GM08714 (cell line): ENCODE results near the gene G6PC3.
"Not testable (repeated sequence)": the region's sequence is repeated elsewhere in the genome, so short reads cannot be mapped to it uniquely, and the experiment has no call there.

Experiments used
- H3K4me3 ChIP-seq: fragments of 200-500 bp; sonication (Bioruptor generic); 2 replicates; pipeline ENCODE4 v1.5.1; 2014; ENCODE audit warnings: mild to moderate bottlenecking, low read length, inconsistent platforms
- ZNF274 ChIP-seq: IDR thresholded peaks from 2 replicates; pipeline ENCODE4 v1.6.1; 2012; ENCODE audit warnings: mild to moderate bottlenecking, low read depth, low read length

The G6PC3 gene

GRCh38 chr17:44084921-44085320 is 14.4 kb downstream of the G6PC3 start:
- TF ChIP-seq ZNF274: no peak
- no peak overlapping the region for H3K4me3 ChIP-seq

- no peak overlapping the region for H3K4me3 ChIP-seq
- no peak for TF ChIP-seq ZNF274
Measured at GRCh38 chr17:44085908-44086307, 15.4 kb downstream of the G6PC3 start.

- no peak overlapping the region for H3K4me3 ChIP-seq
- no peak for TF ChIP-seq ZNF274
Measured at GRCh38 chr17:44086364-44087311, 16.1 kb downstream of the G6PC3 start.

DNA sequence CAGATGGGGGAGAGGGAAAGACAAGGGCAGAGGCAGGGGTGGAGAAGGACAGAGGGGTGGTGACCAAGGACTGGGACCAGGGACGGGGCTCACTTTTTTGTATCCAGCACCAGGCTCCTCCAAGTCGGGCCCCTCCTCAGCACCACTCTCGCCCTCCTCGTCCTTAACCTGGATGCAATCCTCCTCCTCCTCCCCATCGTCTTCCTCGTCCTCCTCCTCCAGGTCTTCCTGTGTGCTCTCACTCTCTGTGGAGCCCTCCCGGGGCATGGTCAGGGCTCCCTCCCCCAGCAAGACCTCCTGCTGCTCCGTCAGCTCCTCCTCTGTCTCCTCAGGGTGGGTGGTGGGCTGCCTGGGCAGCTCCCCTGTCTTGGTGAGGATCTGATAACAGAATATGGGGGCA is 16.8 kb downstream of the G6PC3 start:
- no peak overlapping the region for H3K4me3 ChIP-seq
- TF ChIP-seq ZNF274: no peak

DNA sequence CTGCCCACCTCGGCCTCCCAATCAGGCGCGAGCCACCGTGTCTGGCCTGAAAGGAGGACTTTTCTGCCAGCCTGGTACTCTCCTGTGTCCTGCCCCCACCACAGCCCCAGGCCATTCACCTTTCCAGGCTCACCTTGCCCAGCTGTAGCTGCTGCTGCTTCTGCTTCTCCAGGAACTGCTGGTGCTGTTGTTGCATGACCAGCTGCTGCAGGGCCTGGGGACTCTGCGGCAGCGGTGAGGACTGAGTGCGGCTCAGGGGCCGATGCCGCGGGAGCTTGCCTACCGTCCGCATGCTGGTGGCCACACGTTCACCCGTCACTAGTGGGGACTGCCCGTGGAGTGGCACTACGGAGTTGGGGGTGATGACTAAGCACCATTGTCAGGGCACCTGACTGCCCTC is 17.7 kb downstream of the G6PC3 start:
- no peak for TF ChIP-seq ZNF274
- H3K4me3 ChIP-seq: no peak overlapping the region

- no peak overlapping the region for H3K4me3 ChIP-seq
- no peak for TF ChIP-seq ZNF274
Measured at GRCh38 chr17:44091200-44091997, 20.9 kb downstream of the G6PC3 start.

DNA sequence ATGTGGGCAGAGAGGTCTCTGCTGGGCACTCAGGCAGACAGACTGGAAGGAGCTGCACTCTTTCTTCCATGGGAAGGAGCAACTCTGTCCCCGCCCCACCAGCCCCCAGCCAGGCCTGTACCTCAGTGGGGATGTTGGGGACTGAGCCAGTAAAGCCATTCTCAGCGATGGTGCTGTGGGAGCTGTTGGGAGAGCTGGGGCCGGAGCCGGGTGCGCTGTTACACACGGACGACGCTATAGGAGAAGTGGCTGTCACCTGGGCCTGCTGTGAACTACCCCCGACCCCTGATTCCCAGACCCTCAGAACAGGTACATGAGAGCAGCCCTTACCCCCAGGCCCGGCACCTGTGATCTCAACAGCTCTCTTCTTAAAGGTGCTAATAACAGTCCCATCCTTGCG is 21.5 kb downstream of the G6PC3 start:
- no peak overlapping the region for H3K4me3 ChIP-seq
- TF ChIP-seq ZNF274: no peak

- no peak overlapping the region for H3K4me3 ChIP-seq
Measured at GRCh38 chr17:44093231-44093900, 22.8 kb downstream of the G6PC3 start.

DNA sequence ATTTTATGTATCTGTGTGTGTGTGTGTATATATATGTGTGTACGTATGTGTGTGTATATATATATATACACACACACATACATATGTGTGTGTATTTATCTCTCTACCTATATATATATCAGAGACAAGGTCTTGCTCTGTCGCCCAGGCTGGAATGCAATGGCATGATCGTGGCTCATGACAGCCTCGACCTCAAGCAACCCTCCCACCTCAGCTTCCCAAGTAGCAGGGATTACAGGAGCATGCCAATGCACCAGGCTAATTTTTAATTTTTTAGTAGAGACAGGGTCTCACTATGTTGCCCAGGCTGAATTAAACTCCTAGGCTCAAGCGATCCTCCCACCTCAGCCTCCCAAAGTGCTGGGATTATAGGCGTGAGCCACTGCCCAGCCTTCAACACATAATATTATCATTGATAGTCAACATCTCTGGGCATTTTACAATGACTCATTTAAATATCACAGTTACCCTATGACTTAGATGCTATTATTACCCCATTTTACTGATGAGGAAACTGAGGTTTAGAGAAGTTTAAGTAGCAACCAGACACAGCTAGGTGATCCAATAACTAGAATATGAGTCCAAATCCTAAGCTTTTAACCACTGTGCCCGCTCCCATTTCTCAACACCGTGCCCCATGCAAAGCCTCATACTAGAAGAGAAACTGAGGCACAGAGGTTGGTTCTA is 24.3 kb downstream of the G6PC3 start:
- no peak for TF ChIP-seq ZNF274
- H3K4me3 ChIP-seq: no peak overlapping the region

More at GRCh38 chr17:44093231-44093900, 22.8 kb downstream of the G6PC3 start:
- no peak for TF ChIP-seq ZNF274

DNA sequence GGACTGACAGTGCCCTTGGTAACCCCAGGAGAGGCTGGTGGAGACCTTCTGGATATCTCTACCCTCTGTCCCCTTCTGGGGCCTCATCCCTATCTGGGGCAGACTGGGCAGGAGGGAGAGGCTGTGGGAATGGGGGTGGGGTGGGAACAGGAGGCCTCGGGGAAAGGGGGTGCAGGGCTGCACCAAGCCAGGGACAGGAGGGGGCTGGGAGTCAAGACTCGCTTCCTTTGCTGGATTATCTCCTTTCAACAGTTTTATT is 24.8 kb downstream of the G6PC3 start:
- no peak for TF ChIP-seq ZNF274
- H3K4me3 ChIP-seq: no peak overlapping the region; the same call in 1 of the 2 replicates

GRCh38 chr17:44095647-44096496 is 25.3 kb downstream of the G6PC3 start:
- no peak for TF ChIP-seq ZNF274
- peak overlapping the region; percentile 3; the same call in 1 of the 2 replicates for H3K4me3 ChIP-seq

GRCh38 chr17:44097110-44097958 is 26.8 kb downstream of the G6PC3 start:
- H3K4me3 ChIP-seq: no peak overlapping the region

GRCh38 chr17:44101858-44102257 is 31.3 kb downstream of the G6PC3 start:
- H3K4me3 ChIP-seq: not testable (repeated sequence)

More at GRCh38 chr17:44097110-44097958, 26.8 kb downstream of the G6PC3 start:
- no peak for TF ChIP-seq ZNF274
